NCI-H1092 treated with DMSO at 0.1 percent for 48 hours (cell line): ENCODE data around the gene TSSK6.
"Not testable (repeated sequence)": the region's sequence is repeated elsewhere in the genome, so short reads cannot be mapped to it uniquely, and the experiment has no call there.

Source experiments
- DNase-seq: peaks from one replicate; lab custom pipeline; 2025; lab: John Stamatoyannopoulos, UW

Gene TSSK6

GRCh38 chr19:19487077-19487949 is 28.0 kb downstream of the TSSK6 start:
- no peak for DNase-seq

GRCh38 chr19:19486343-19487076 is 28.8 kb downstream of the TSSK6 start:
- no peak for DNase-seq

GRCh38 chr19:19485998-19486290 is 29.4 kb downstream of the TSSK6 start:
- no peak for DNase-seq

- no peak for DNase-seq
Measured at GRCh38 chr19:19485161-19485997, 30.0 kb downstream of the TSSK6 start.

- DNase-seq: no peak
Measured at GRCh38 chr19:19482809-19483596, 32.3 kb downstream of the TSSK6 start.

GRCh38 chr19:19480688-19481087 is 34.7 kb downstream of the TSSK6 start:
- no peak for DNase-seq

GRCh38 chr19:19477705-19478383 is 37.5 kb downstream of the TSSK6 start:
- no peak for DNase-seq

- no peak for DNase-seq
Measured at GRCh38 chr19:19475849-19476828, 39.2 kb downstream of the TSSK6 start.

- DNase-seq: no peak
Measured at GRCh38 chr19:19475015-19475765, 40.2 kb downstream of the TSSK6 start.

- not testable (repeated sequence) for DNase-seq
Measured at GRCh38 chr19:19472106-19472505, 43.2 kb downstream of the TSSK6 start.

GRCh38 chr19:19471682-19472081 is 43.7 kb downstream of the TSSK6 start:
- DNase-seq: no peak

- DNase-seq: no peak
Measured at GRCh38 chr19:19470579-19470978, 44.8 kb downstream of the TSSK6 start.

- no peak for DNase-seq
Measured at GRCh38 chr19:19468424-19469050, 46.8 kb downstream of the TSSK6 start.

GRCh38 chr19:19466201-19466600 is 49.1 kb downstream of the TSSK6 start:
- no peak for DNase-seq

GRCh38 chr19:19465436-19466070 is 49.8 kb downstream of the TSSK6 start:
- DNase-seq: no peak

GRCh38 chr19:19464339-19465098 is 50.8 kb downstream of the TSSK6 start:
- no peak for DNase-seq
